GM12801 (cell line): ENCODE measurements around the gene CYB5D1.

ENCODE experiments used
- CTCF ChIP-seq: IDR thresholded peaks from one replicate; pipeline ENCODE4 v1.5.1; 2011; ENCODE audit warnings: control low read depth; ENCODE audit not compliant: insufficient read length; ENCODE audit errors: extremely low read depth

Gene CYB5D1

GRCh38 chr17:7859028-7859427 lies 1.2 kb downstream of the CYB5D1 start:
- no peak for TF ChIP-seq CTCF

DNA sequence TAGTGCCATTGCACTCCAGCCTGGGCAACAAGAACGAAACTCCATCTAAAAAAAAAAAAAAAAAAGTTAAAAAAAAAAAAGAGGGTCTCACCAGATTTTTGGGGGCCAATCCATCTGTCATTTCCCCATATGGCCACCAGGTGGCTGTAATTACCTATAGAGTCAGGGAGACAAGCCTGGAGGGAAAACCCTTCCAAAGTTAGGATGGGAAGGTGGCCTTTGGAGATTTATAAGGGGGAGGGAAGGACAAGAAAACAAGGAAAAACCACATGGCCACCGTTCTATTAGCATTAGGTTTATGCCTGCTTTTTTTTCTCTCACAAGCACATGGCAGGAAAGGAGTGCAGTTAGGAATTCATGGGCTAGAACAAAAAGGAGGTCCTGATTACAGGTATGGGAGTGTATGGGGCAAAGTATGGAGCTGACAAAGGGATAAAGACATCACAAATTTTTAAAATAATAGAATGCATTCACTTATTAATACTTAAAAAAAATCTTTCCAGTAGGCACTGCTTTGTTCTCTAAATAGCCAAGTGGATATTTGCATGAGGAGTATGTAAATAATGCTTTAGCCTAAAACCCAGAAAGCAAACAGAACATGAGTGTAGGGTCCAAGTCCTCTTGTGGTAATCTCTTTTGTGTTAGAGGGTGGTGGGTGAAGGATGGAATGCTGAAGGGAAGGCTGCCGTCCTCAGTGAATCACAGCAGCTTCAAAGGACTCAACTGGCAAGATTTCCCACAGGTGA lies 5.1 kb downstream of the CYB5D1 start:
- no peak for TF ChIP-seq CTCF

- no peak for TF ChIP-seq CTCF
Measured at GRCh38 chr17:7864995-7865650, 7.3 kb downstream of the CYB5D1 start.

GRCh38 chr17:7867881-7868329 lies 10.1 kb downstream of the CYB5D1 start:
- TF ChIP-seq CTCF = no peak

DNA sequence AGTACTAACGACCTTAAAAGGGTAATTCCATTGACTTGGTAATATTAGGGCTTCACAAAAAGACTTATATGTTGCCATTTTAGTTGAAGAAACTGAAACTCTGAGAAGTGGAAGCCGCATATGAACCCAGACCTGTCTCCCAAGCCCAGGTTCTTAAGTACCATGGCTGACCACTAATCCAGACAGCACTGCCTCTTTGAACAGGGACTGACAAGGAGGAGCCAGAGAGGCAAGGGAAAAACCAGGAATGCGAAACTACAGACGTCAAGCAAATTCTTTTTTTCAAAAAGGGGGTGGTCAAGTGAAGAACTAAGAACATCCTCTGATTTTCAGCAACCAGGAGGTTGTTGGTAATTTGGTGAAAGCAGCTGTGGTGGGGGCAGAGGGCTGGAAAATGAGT lies 15.2 kb downstream of the CYB5D1 start:
- TF ChIP-seq CTCF = no peak

DNA sequence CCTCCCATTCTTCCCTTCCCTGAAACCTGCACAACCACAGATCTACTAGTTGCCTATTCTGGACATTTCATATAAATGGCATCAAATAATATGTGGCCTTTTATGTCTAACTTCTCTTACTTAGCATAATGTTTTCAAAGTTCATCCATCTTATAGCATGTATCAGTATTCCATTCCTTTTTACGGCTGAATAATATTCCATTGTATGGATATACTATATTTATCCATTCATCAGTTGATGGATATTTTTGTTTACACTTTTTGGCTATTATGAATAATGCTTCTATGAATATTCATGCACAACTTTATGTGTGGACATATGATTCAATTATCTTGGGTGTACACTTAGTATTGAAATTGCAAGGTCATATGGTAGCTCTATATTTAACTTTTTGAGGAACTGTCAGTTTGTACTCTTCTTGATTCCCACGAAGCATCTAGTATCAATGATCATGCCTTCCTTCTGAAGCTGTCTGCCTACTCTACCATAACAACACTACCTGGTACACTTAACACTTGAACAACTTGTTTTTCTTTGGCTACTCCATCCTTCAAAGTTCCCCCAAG lies 18.1 kb downstream of the CYB5D1 start:
- no peak for TF ChIP-seq CTCF

- TF ChIP-seq CTCF = no peak
Measured at GRCh38 chr17:7878234-7878633, 20.4 kb downstream of the CYB5D1 start.
